B cell (primary cell): ENCODE data around the gene SNAP29. TPM values are rescaled to one million over a fixed set of nuclear protein-coding genes. Genes with fewer than 3 reads are reported as not detected.

ENCODE experiments used
- ATAC-seq: fragments of 200-7000 bp; cut with Tn5 transposase; one replicate; pipeline ENCODE4 v1.10.0; 2021; ENCODE audit warnings: low read depth, mild to moderate bottlenecking, moderate number of reproducible peaks, moderate library complexity
- CTCF ChIA-PET: fragments of 350-600 bp; sonication (Branson Sonifier 250); formaldehyde crosslinking; loops from one replicate; lab custom pipeline; 2021; ENCODE audit warnings: antibody characterized with exemption, inconsistent platforms; lab: Charles Lee
- POLR2A ChIA-PET: fragments of 350-600 bp; sonication (Branson Sonifier 250); formaldehyde crosslinking; loops from one replicate; lab custom pipeline; 2021; ENCODE audit warnings: antibody characterized with exemption; lab: Charles Lee
- DNase-seq: peaks from one replicate; pipeline ENCODE4 v3.0.0; 2013
- H2AFZ ChIP-seq: 2 replicates; pipeline ENCODE4 v1.6.1; 2012; ENCODE audit warnings: mild to moderate bottlenecking, low read depth, low read length; ENCODE audit not compliant: insufficient read depth, poor library complexity, severe bottlenecking
- H3K27ac ChIP-seq, 2 donors: 1 replicate in 1 of 2; 2 replicates in 1 of 2; pipeline ENCODE4 v1.5.1; 2012 to 2013; ENCODE audit warnings: low read length in 2 of 2, mild to moderate bottlenecking in 2 of 2, moderate library complexity in 1 of 2
- H3K27me3 ChIP-seq, 4 experiments: fragments of 200-600 bp in 1 of 4; sonication (generic) in 1 of 4; replicated peaks in 1 of 4; 1 replicate in 2 of 4; 2 replicates in 2 of 4; pipeline versions ENCODE4 v1.6.1 to v1.7.0; 2013 to 2016; ENCODE audit warnings: low read length in 3 of 4, mild to moderate bottlenecking in 2 of 4, mixed read lengths in 1 of 4, moderate library complexity in 1 of 4; ENCODE audit not compliant: insufficient read depth in 4 of 4, control insufficient read depth in 3 of 4; ENCODE audit errors: control extremely low read depth in 1 of 4
- H3K36me3 ChIP-seq, 2 experiments: replicated peaks in 1 of 2; 1 replicate in 1 of 2; 2 replicates in 1 of 2; pipeline versions ENCODE4 v1.6.1 to v1.7.1; 2013; ENCODE audit warnings: low read length in 1 of 2; ENCODE audit not compliant: insufficient read depth in 2 of 2, control insufficient read depth in 1 of 2; ENCODE audit errors: control extremely low read depth in 1 of 2, extremely low read depth in 1 of 2
- H3K4me1 ChIP-seq, 2 donors: fragments of 200-600 bp in 1 of 2; sonication (generic) in 1 of 2; 1 replicate in 1 of 2; 2 replicates in 1 of 2; pipeline versions ENCODE4 v1.5.1 to v1.6.1; 2013 to 2017; ENCODE audit warnings: low read length in 2 of 2; ENCODE audit not compliant: control insufficient read depth in 2 of 2, insufficient read depth in 2 of 2
- H3K4me2 ChIP-seq: replicated peaks from 2 replicates; pipeline ENCODE3; 2012; ENCODE audit warnings: mild to moderate bottlenecking, low read depth, low read length; ENCODE audit not compliant: poor library complexity, severe bottlenecking
- H3K4me3 ChIP-seq, 5 experiments: fragments of 200-600 bp in 1 of 5; sonication (generic) in 1 of 5; 1 replicate in 3 of 5; 2 replicates in 2 of 5; pipeline versions ENCODE4 v1.5.1 to v1.7.0; 2011 to 2016; ENCODE audit warnings: low read length in 4 of 5, mild to moderate bottlenecking in 4 of 5, low read depth in 2 of 5, control low read depth in 1 of 5, moderate library complexity in 1 of 5; ENCODE audit not compliant: insufficient read depth in 1 of 5; ENCODE audit errors: control extremely low read depth in 1 of 5, extremely low read depth in 1 of 5
- H3K79me2 ChIP-seq: fragments of 200-600 bp; sonication (generic); one replicate; pipeline ENCODE4 v1.6.0; 2016; ENCODE audit warnings: low read length; ENCODE audit not compliant: control insufficient read depth, insufficient read depth
- H3K9ac ChIP-seq: fragments of 200-600 bp; sonication (generic); 2 replicates; pipeline ENCODE4 v1.6.1; 2017; ENCODE audit warnings: mild to moderate bottlenecking, low read length, moderate library complexity
- H3K9me3 ChIP-seq, 3 donors: one replicate each; pipeline versions ENCODE4 v1.6.1 to v1.7.1; 2013; ENCODE audit warnings: low read length in 2 of 3; ENCODE audit not compliant: control insufficient read depth in 2 of 3, insufficient read depth in 1 of 3; ENCODE audit errors: control extremely low read depth in 1 of 3
- H4K20me1 ChIP-seq: 2 replicates; pipeline ENCODE4 v1.6.0; 2012; ENCODE audit warnings: mild to moderate bottlenecking, low read length; ENCODE audit not compliant: insufficient read depth, control insufficient read depth, poor library complexity, severe bottlenecking
- H3K27ac Mint-ChIP-seq: one replicate; pipeline ENCODE4 v1.8.0; 2021; ENCODE audit warnings: mixed read lengths
- H3K27me3 Mint-ChIP-seq: one replicate; pipeline ENCODE4 v1.8.0; 2021; ENCODE audit warnings: mixed read lengths
- H3K4me1 Mint-ChIP-seq: one replicate; pipeline ENCODE4 v1.8.0; 2021; ENCODE audit warnings: mixed read lengths
- H3K4me3 Mint-ChIP-seq: one replicate; pipeline ENCODE4 v1.8.0; 2021; ENCODE audit warnings: mixed read lengths
- H3K9me3 Mint-ChIP-seq: one replicate; pipeline ENCODE4 v1.8.0; 2022; ENCODE audit warnings: mixed read lengths; ENCODE audit not compliant: insufficient read depth
- EZH2 ChIP-seq: IDR thresholded peaks from 2 replicates; pipeline ENCODE4 v1.6.1; 2012; ENCODE audit warnings: borderline replicate concordance, low read depth, mild to moderate bottlenecking, moderate library complexity, low read length; ENCODE audit not compliant: insufficient read depth, poor library complexity, severe bottlenecking
- WGBS: methylation state at CpG from one replicate; pipeline ENCODE4 v1.1.5; 2013; ENCODE audit warnings: missing lambda C conversion rate; ENCODE audit not compliant: insufficient coverage; 5-methylcytosine and 5-hydroxymethylcytosine counted together
- intact Hi-C: fragments of 100-400 bp; cut with micrococcal nuclease; formaldehyde crosslinking; loops from one replicate; pipeline ENCODE4 v1.10.0; 2022
- polyA plus RNA-seq: library from polyadenylated mRNA; depleted of rRNA; stranded (reverse); fragments of >200 nt; gene quantifications from 2 replicates; pipeline ENCODE4 v1.2.3, GENCODE V29; 2012
- total RNA-seq, 2 donors: library from RNA; stranded (reverse); fragments of 120-200 nt in 1 of 2; gene quantifications; 1 replicate in 1 of 2; 2 replicates in 1 of 2; pipeline versions ENCODE4 v1.2.3 to v1.2.4, GENCODE V29; 2013 to 2022
- TF ChIP-seq, protein P1 (sequence below): fragments of 200-600 bp; IDR thresholded peaks from one replicate; pipeline ENCODE4 v1.8.0; 2022; ENCODE audit warnings: antibody characterized with exemption, mild to moderate bottlenecking

SNAP29 gene
- total and polyA plus RNA-seq, 2 donors (not counting 1 experiment from before 2014, with no cell fraction given) = 13.4 to 17.4 TPM

DNA sequence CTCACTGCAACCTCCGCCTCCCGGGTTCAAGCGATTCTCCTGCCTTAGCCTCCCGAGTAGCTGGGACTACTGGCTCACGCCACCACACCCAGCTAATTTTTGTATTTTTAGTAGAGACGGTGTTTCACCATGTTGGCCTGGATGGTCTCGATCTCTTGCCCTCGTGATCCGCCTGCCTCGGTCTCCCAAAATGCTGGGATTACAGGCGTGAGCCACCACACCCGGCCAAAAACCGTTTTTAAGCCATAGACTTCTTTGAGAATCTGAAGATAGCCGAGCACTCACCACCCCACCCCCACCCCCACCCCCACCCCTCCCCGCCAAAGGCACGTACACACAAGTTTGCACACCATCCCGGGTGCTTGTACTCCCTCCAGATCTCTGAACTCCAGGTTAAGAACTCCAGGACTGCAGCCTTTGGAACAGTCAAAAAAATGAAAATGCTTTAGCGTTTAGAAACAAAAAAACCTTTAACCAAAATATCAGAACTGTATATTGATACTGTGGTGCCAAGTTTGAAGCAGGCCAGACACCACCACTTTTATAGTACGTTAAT lies 59.9 kb downstream of the SNAP29 start:
- peak overlapping the region; percentile 95 for H3K4me3 Mint-ChIP-seq
- 0% methylated on average over 6 of the region's 19 CpGs for WGBS
- H3K9me3 ChIP-seq = no peaks in the 10 kb centered on the region
- peak overlapping the region; percentile 6 for H3K27ac Mint-ChIP-seq
- H3K4me1 ChIP-seq = peaks cover 26 to 41% of the 10 kb centered on the region in 2 donors
- no peaks in the 10 kb centered on the region for H3K36me3 ChIP-seq
- H3K27ac ChIP-seq = peak overlapping the region in 1 of 2 donors; percentile 92
- peaks cover 70% of the 10 kb centered on the region for H3K79me2 ChIP-seq
- peak overlapping the region; percentile 99 for H2AFZ ChIP-seq
- peak overlapping the region; percentile 95 for H3K9ac ChIP-seq
- H3K27me3 ChIP-seq = no peaks in the 10 kb centered on the region
- H3K27me3 Mint-ChIP-seq = no peaks in the 10 kb centered on the region
- CTCF ChIA-PET = interaction anchor here (0.7 kb wide), 1 partner anchor 136 kb away, joined by 3 read pairs; no protein-coding TSS in a partner anchor
- intact Hi-C loops = loop anchor here (1.0 to 5.0 kb wide), 2 partner anchors 39 to 59 kb away; partner anchors contain the start of gene SNAP29
- peaks cover 19% of the 10 kb centered on the region for H4K20me1 ChIP-seq
- DNase-seq = no peak
- ATAC-seq = no peak
- peaks cover 44% of the 10 kb centered on the region for H3K4me1 Mint-ChIP-seq
- no peaks in the 10 kb centered on the region for H3K9me3 Mint-ChIP-seq
- POLR2A ChIA-PET = no interaction called here
- H3K4me2 ChIP-seq = peak overlapping the region; percentile 96
- peak overlapping the region; percentile 55 to 96 (median 94) for H3K4me3 ChIP-seq
- no peak for TF ChIP-seq EZH2
- TF ChIP-seq, protein P1, sequence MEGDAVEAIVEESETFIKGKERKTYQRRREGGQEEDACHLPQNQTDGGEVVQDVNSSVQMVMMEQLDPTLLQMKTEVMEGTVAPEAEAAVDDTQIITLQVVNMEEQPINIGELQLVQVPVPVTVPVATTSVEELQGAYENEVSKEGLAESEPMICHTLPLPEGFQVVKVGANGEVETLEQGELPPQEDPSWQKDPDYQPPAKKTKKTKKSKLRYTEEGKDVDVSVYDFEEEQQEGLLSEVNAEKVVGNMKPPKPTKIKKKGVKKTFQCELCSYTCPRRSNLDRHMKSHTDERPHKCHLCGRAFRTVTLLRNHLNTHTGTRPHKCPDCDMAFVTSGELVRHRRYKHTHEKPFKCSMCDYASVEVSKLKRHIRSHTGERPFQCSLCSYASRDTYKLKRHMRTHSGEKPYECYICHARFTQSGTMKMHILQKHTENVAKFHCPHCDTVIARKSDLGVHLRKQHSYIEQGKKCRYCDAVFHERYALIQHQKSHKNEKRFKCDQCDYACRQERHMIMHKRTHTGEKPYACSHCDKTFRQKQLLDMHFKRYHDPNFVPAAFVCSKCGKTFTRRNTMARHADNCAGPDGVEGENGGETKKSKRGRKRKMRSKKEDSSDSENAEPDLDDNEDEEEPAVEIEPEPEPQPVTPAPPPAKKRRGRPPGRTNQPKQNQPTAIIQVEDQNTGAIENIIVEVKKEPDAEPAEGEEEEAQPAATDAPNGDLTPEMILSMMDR = no peak

DNA sequence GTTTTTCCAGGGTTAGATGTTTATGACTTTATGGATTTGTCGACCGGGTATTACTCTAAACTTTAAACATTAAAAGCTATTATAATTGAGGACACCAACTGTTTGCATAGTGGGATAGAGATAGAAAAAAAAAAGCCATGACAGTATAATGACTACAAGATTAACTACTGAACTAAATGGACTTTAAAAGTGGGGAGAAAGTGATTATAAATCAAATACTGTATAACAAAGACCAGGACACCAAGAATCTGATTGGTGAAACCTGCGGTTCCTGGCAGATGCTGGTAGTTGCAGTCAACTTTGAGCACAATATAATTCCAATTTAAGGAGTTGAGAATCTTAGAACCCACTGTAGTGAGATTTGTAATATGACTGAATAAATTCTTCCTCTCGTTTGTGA lies 60.9 kb downstream of the SNAP29 start:
- Histone ChIP-seq H3K4me1 (peaks cover 26 to 46% of the 10 kb centered on the region in 2 donors), H3K27ac (no peak overlapping the region), H3K4me3 (peak overlapping the region in 3 of 5 experiments; percentile 8 to 94 (median 89)), H3K36me3 (no peaks in the 10 kb centered on the region), H3K79me2 (peaks cover 80% of the 10 kb centered on the region), H2AFZ (no peak overlapping the region), H3K27me3 (no peaks in the 10 kb centered on the region), H3K9ac (peak overlapping the region; percentile 51), H3K4me2 (peak overlapping the region; percentile 96), H3K9me3 (no peaks in the 10 kb centered on the region), H4K20me1 (peaks cover 28% of the 10 kb centered on the region)
- Mint-ChIP-seq H3K27ac (no peak overlapping the region), H3K4me3 (peak overlapping the region; percentile 95), H3K9me3 (no peaks in the 10 kb centered on the region), H3K27me3 (no peaks in the 10 kb centered on the region), H3K4me1 (peaks cover 52% of the 10 kb centered on the region)
- ChIA-PET CTCF (no interaction called here), POLR2A (no interaction called here)
- TF ChIP-seq, protein P1 = no peak
- no peak for TF ChIP-seq EZH2
- ATAC-seq (no peak), DNase-seq (no peak)
- WGBS = no CpG with 5 or more reads among the region's 4 CpGs
- intact Hi-C loops = loop anchor here (1.0 to 5.0 kb wide), 2 partner anchors 38 to 60 kb away; partner anchors contain the start of gene SNAP29
